Measurements from ENCODE around the gene IFNLR1.

IFNLR1 gene

DNA sequence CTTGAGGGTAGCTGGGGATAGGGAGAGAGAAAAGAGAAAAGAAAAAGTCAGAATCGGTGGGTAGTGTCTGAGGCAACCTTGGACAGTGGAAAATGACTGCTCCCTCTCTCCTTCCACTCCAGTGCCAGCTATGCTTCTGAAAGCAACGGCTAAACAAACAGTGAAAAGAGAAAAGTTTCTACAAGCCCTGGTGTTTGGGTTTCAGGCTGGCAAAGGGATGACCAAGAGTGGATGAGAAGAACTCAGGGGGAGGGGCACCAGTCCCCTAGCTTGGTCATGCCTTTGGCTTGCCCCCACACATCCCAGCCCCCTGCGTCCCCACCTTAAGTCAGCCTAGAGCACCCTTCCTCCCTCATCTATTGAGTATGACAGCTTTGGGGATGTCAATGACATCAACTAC, 52.7 kb downstream of the IFNLR1 start:
- TF ChIP-seq, protein P1, sequence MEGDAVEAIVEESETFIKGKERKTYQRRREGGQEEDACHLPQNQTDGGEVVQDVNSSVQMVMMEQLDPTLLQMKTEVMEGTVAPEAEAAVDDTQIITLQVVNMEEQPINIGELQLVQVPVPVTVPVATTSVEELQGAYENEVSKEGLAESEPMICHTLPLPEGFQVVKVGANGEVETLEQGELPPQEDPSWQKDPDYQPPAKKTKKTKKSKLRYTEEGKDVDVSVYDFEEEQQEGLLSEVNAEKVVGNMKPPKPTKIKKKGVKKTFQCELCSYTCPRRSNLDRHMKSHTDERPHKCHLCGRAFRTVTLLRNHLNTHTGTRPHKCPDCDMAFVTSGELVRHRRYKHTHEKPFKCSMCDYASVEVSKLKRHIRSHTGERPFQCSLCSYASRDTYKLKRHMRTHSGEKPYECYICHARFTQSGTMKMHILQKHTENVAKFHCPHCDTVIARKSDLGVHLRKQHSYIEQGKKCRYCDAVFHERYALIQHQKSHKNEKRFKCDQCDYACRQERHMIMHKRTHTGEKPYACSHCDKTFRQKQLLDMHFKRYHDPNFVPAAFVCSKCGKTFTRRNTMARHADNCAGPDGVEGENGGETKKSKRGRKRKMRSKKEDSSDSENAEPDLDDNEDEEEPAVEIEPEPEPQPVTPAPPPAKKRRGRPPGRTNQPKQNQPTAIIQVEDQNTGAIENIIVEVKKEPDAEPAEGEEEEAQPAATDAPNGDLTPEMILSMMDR (IDR thresholded peaks at IDR 0.05; ENCODE audit: low read depth, low read length, missing control alignments) = no peak
- no peak overlapping the region for H3K4me3 ChIP-seq (replicated peaks; ENCODE audit: low read depth, low read length)

DNA sequence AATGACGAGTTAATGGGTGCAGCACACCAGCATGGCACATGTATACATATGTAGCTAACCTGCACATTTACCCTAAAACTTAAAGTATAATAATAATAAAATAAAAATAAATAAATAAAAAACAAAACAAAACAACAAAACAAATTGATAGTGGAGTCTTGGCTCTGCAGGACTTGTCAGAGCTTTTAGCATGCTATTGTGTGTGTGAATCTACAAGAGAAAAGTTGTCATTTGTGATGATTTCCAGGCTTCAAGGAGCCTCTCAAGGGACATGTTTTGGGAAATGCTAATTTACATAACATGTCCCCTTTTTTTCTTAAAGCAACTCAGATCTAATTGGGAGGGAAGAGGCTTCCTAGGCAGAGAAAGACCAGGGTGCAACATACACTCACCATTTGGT, 53.3 kb downstream of the IFNLR1 start:
- TF ChIP-seq, protein P1 (IDR thresholded peaks at IDR 0.05; ENCODE audit: low read depth, low read length, missing control alignments) = no peak
- no peak for DNase-seq (ENCODE audit: extremely low read depth, low read depth)
- no peak overlapping the region for H3K4me3 ChIP-seq (replicated peaks; ENCODE audit: low read depth, low read length)

More for the DNA sequence above, 52.7 kb downstream of the IFNLR1 start:
- DNase-seq (ENCODE audit: extremely low read depth, low read depth) = no peak

DNA sequence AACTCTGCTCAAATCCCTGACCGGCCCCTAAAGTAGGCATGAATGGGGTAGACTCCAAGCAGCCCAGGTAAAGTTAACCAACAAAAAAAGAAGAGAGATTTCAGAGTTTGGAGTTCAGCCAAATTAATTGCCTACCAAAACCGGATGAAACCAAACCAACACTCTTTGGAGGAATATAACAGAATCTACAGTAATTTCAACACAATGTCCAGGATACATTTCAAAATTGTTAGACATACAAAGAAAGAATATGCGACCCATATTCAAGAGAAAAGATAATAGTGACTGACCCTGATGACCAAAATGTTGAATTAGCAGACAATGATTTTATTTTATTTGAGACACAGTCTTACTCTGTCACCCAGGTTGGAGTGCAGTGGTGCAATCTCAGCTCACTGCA, 56.7 kb downstream of the IFNLR1 start:
- DNase-seq (ENCODE audit: extremely low read depth, low read depth) = no peak
- H3K4me3 ChIP-seq (replicated peaks; ENCODE audit: low read depth, low read length) = no peak overlapping the region
- TF ChIP-seq, protein P1 (IDR thresholded peaks at IDR 0.05; ENCODE audit: low read depth, low read length, missing control alignments) = no peak

DNA sequence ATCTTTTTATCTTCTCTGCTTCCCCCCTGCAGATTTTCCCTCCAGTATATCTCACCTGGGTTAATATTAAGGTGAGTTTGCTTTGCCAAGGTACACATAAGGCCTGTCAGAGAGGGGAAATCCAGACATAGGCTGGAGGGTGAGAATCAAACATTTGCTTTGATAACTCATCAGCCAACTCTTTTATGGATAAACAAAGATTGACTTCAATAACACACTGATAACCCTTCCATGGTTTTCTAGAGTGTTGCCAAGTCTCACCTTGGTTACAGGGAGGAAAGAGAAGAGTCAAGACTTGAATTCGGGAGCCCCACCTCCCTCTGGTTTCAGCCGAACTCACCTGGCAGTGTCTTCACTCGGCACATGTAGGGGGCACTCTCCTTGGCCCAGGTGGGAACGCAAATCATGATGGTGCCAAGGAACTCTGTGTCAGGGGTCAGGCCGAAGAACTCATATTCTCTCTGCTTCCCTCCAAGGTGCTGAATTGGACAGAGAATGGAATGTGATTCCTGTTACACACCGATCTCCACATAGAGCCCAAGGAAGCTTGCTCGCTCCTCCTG, 59.2 kb downstream of the IFNLR1 start:
- no peak overlapping the region for H3K4me3 ChIP-seq (replicated peaks; ENCODE audit: low read depth, low read length)
- no peak for DNase-seq (ENCODE audit: extremely low read depth, low read depth)
- TF ChIP-seq, protein P1 (IDR thresholded peaks at IDR 0.05; ENCODE audit: low read depth, low read length, missing control alignments) = no peak

DNA sequence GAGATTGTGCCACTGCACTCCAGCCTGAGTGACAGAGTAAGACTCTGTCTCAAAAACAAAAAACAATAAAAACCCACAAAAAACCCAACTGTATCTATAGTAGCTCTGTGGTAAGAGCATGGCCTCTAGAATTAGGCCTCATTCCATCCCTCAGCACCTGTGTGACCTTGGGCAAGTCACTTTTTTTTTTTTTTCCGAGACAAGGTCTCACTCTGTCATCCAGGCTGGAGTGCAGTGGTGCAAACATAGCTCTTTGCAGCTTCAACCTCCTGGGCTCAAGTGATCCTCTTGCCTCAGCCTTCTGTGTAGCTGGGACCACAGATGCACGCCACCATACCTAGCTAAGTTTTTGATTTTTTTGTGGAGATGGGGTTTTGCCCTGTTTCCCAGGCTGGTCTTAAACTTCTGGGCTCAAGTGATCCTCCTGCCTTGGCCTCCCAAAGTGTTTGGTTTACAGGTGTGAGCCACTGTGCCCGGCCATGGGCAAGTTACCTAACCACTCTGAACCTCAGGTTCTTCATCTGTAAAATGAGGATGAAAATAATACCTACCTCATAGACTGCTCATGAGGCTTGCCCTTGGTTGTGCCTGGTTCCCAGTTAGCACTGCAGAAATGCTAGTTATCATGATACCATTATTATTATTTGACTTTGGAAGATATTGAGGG, 59.8 kb downstream of the IFNLR1 start:
- DNase-seq (ENCODE audit: extremely low read depth, low read depth) = no peak
- TF ChIP-seq, protein P1 (IDR thresholded peaks at IDR 0.05; ENCODE audit: low read depth, low read length, missing control alignments) = no peak
- H3K4me3 ChIP-seq (replicated peaks; ENCODE audit: low read depth, low read length) = no peak overlapping the region

DNA sequence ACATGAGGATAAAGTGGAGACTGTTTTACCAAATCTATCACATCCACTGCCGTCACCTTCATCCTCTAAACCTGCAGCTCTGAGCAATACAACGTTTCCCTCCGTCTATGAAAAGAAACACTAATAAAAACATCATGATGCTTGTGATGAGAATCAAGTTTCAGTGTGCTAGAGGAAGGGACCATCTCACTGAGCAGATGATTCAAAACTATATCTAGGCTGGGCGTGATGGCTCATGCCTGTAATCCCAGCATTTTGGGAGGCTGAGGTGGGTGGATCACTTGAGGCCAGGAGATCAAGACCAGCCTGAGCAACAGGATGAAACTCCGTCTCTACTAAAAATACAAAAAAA, 60.4 kb downstream of the IFNLR1 start:
- DNase-seq (ENCODE audit: extremely low read depth, low read depth) = no peak

More for the DNA sequence above, 60.4 kb downstream of the IFNLR1 start:
- TF ChIP-seq, protein P1 (IDR thresholded peaks at IDR 0.05; ENCODE audit: low read depth, low read length, missing control alignments) = no peak
- H3K4me3 ChIP-seq (replicated peaks; ENCODE audit: low read depth, low read length) = no peak overlapping the region

Data from HFF-Myc (cell line).